Esophagus muscularis mucosa (tissue), 3 donors: ENCODE data around the gene B3GALT6.

Source experiments
- CTCF ChIP-seq, 3 experiments: fragments of 200-600 bp in 2 of 3; fragments of 450-650 bp in 1 of 3; sonication (generic) in 2 of 3; IDR thresholded peaks; one replicate each; pipeline ENCODE4 v1.5.1; 2017 to 2019; ENCODE audit warnings: antibody characterized with exemption in 3 of 3, mild to moderate bottlenecking in 2 of 3, moderate library complexity in 1 of 3
- POLR2A ChIP-seq: fragments of 450-650 bp; IDR thresholded peaks from one replicate; pipeline ENCODE4 v1.6.1; 2017; ENCODE audit warnings: antibody characterized with exemption, moderate library complexity, mild to moderate bottlenecking, low read depth
- POLR2AphosphoS5 ChIP-seq, 2 donors: sonication (generic); formaldehyde crosslinking; IDR thresholded peaks; one replicate each; pipeline ENCODE4 v1.6.1; 2017; ENCODE audit warnings: antibody characterized with exemption in 2 of 2

DNA sequence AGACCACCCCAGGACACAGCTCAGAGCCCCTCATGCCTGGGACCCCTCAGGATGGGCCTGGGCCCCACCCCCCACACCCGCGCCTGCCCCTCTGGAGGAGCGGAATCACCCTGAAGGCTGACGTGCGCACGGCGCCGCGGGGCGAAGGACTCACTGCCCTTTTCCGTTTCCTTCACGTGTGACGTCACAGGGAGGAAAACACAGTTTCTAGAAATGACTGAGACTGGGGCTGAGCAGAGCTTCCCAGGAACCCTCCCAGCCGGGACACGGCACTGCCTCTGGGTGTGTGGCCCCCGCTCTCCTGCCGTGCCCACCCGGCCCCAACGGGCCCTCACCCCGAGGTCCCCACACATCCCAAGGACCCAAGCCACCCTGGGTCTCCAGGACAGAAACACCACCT is 12.7 kb upstream of the B3GALT6 start:
- TF ChIP-seq CTCF (IDR thresholded peaks at IDR 0.05) (no peak), POLR2A (no peak), POLR2AphosphoS5 (IDR thresholded peaks at IDR 0.05) (no peak)
